GM21423 (cell line): Measurements from ENCODE around the gene TCF4.

Experiments used
- ATAC-seq: cut with Tn5 transposase; IDR thresholded peaks from one replicate; pipeline ENCODE4 v1.9.1; 2021; ENCODE audit warnings: mild to moderate bottlenecking, moderate library complexity; ENCODE audit not compliant: unreplicated experiment

Gene TCF4

DNA sequence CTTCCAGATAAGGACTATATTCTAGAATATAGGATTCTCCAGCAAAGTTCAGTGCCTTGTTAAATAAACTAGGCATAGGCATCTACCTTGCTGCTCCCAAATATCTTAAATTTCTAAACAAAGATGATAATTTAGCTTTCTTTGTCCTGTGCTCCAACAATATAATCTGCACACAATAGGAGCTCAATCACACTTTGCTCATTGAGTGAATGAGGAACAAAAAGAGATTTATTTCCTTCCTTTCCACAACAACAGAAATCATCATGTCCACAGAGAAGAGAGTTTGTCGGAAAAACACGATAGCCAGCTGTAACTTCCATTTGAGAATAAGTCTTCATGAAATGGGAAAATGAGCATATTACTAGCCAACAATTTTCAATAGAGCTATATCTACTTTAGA lies 256.7 kb downstream of the TCF4 start:
- ATAC-seq, result no peak

GRCh38 chr18:55328301-55328700 lies 259.7 kb downstream of the TCF4 start:
- peak; percentile 42 for ATAC-seq

DNA sequence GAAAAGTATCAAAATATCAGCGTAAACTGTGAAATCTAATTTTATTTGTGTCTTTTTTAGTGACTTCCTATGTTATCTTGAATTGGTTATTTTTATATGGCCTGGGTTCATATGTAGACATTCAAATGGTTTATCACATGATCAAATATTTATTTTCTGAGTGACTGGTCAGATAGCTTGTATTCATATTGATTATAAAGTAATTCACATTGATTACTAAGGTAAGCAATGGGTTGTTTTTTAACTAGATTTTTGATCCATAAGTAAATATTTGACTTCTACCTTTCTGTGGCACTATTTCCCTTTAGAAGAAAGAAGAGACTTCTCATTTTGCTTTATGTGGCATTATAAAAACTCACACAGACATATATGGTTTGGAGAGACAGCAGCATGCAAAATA lies 260.5 kb downstream of the TCF4 start:
- no peak for ATAC-seq

GRCh38 chr18:55326134-55326533 lies 261.9 kb downstream of the TCF4 start:
- no peak for ATAC-seq

DNA sequence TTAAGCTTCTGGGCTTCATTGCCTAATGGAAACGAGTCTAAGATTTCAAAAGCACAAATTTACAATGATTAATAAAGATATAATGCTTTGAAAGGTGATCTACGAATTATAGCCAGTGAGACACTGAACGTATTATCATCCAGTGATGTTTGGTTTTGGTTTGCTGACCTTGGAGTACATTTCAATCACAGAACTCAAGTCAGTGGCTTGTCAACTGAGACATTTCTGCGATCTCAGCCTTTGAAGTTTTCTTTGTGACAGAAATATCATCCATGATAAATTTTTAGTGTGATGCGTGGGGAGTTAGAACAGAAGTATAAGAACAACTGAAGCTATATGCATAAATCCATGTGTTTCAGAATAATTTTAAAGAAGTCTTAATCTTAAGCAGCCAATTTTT lies 263.8 kb downstream of the TCF4 start:
- ATAC-seq, result no peak

DNA sequence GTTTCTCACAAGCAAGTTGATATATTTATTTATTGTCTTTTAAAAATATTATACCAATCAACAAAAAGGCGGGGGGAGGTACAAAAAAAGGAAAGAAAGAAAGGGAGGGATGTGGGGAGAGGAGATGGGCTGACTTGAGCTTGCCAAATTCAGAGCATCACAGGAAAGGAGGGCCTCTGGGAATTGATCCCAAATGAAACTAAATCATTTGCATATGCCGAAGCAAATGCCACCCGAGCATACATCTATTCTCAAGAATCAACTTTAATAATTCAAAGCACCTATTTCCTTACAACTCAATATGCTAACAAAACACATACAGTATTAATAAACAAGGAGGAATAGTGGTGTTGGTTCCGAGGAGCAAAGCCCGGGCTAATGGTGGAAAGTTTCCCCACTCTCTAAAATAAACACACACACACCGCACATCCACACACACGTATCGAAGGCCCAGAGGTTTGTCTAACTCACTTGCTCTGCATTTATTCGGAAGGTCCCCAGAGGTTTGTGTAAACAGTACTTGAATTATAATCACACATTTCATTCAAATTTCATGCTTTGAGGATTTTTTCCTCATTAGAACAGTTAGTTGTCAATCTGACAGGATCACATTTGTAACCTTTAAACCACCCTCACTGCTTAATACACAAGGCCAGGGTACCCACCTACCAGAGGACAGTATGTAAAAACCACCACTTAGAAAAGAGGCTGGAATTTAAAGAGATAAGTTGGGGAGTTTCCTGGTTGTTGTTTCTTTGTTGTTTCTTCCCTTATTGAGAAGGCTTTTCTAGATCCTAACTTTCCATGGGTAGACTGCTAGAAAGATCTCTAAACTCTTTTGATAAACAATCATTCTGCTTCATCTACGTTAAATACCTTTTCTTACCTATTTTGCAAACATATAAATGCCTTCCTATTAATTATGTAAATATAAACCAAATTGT lies 264.7 kb downstream of the TCF4 start:
- no peak for ATAC-seq

GRCh38 chr18:55322178-55322735 lies 265.7 kb downstream of the TCF4 start:
- peak; percentile 55 for ATAC-seq

- ATAC-seq, result peak; percentile 62
Observed at GRCh38 chr18:55321265-55322177, 266.5 kb downstream of the TCF4 start.

DNA sequence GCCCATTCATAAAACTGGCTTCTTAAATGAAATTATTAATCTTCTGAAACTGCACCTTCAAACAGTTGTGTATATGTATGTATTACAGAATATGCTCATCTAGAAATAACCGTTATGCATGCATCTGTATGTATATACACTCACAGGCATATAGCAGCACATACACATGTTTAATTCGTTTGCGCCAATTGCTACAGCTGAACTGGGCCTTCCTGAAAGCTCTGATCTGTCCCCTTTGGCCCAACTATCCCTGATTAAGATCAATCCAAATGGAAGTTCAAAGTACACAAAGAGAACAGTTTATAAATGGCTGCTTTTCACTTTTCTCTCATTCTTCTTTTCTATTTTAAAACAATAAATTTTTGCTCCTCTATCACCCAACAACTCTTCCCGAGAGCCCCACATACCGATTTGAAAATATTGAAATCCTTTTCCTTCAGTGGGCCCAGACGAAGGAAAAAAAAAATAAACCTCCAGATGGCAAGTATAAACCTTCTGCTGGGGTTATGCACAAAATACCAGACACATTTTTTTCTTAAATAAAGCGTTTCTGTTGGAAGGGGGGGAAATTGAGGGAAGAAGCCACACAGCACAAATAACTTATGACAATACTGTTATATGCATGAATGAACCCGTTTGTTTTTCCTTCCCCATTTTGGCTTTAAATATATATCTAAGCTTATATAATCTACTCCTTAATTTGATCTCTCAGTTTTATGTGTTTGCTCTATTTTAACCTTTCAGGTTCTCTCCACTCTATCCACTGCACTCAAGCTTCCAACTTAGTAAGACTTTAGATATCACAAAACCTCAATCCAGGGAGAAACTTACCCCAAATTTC lies 267.3 kb downstream of the TCF4 start:
- ATAC-seq, result no peak

DNA sequence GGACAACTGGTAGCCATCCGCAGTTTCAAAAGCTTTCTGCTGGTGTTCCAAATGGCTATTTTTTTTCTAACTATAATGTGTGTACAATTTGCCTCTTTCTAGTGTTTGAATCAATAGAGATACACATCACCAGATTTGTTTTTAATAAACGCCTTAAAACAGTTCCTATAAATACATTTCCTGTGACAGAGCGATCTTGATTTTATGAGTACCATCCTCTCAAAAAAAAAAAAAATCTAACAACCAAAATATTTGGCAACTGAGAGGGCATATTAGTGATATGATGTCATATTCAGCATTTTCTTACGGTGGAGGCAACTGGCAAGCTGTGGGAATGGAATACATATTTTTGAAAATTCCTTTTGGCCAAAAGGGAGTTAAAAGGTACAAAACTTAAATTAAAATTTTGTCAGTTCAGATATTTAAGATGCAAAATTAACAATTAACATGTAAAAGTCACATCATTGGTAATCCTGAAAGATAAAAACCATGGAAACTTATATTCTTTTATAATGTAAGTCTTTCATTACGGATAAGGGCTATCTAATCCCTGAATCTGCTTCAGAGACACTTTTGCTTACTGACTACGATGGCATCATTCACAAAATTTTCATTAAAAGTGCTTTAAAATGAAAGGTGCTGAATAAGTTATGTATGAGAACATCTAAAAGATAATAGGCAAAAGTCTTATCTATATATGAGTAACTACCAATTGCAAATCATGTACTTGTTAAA lies 268.4 kb downstream of the TCF4 start:
- no peak for ATAC-seq

- ATAC-seq, result no peak
Observed at GRCh38 chr18:55318951-55319441, 269.0 kb downstream of the TCF4 start.

GRCh38 chr18:55317864-55318263 lies 270.1 kb downstream of the TCF4 start:
- no peak for ATAC-seq

- ATAC-seq, result no peak
Observed at GRCh38 chr18:55317324-55317723, 270.7 kb downstream of the TCF4 start.

- ATAC-seq, result no peak
Observed at GRCh38 chr18:55316486-55317184, 271.4 kb downstream of the TCF4 start.

GRCh38 chr18:55314615-55315237 lies 273.3 kb downstream of the TCF4 start:
- no peak for ATAC-seq

DNA sequence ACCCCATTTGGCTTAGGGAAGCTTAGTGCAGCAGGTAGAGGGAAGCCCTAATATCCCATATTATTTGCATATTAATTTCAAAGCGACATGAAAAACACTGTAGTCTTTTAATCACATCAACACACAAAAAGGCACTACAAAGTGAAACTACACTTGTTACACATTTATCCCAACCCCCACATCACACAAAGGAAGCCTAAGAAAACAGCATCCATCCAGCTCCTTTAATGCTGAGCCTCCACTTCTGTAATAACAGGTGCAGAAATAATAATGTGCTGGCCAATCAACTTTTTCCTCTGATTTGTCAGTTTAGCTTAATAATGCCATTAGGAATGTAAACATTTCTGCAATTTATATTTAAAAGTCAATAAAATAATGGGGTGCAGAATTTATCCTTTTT lies 274.0 kb downstream of the TCF4 start:
- ATAC-seq, result no peak

DNA sequence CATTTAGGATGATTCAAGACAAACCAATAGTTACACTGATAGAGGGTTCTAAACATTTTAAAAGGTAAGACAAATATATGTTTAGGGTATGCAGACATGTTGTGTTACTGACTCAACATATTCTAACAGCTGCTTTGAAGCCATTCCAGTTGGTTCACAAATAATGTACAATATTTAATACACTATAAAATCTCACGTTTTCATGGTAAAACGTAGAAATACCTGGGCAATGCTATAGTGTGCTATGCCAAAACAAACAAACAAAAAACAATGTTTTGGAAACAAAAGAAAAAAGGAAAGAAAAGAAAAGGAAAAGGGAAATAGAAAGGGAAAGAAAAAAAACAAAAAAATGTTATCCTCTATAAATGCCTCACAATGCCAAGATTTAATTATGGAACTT lies 277.1 kb downstream of the TCF4 start:
- no peak for ATAC-seq

- no peak for ATAC-seq
Observed at GRCh38 chr18:55310044-55310676, 277.8 kb downstream of the TCF4 start.
